ENCODE measurements around the gene TMEM121B. TPM values are rescaled to one million over a fixed set of nuclear protein-coding genes. Genes with fewer than 3 reads are reported as not detected.

The TMEM121B gene
- polyA plus RNA-seq, 10 donors = 2.9 to 6.6 (median 4.0) TPM

DNA sequence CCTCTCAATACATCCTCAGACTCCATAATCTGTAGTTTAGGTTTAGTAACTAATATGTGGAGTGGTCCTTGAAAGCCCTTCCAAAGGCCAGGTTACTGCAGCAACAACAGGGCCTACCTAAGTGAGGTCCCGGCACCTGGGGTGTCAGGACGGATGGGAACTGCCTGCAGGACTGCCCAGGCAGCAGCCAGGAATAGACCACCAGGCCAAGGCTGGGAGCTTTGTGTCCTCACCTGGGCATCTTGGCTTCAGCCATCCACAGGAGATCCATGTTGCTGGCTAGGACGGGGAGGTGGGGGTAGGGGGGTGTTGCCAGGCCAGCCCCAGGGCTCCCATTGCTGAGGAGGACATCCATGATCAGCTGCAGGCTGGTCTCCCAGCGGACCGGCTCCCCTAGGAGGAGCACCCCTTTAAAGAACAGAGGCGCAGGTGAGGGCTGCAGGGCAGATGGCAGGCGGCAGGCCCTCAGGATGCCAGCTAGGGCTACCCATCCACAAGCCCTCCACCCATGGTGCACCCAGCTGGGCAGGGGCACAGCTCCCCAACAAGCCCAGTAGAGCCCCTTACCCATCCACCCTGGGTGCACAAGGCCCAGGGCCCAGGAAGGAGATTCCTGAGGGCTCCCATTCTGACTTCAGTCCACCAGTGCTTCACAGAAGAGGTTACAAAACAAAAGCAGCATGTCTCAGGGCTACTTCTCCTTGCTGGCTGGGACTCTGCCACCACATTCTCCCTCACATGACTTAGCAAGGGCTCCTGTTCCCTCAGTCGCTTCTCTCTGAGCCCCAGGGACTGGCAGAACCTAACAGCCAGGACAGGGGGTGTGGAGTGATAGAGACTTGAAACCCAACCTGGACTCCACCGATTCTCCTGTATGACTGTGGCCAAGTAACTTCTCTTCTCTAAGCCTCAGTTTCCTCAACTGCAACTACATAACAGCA, 19.9 kb upstream of the TMEM121B start:
- no peak for DNase-seq

DNA sequence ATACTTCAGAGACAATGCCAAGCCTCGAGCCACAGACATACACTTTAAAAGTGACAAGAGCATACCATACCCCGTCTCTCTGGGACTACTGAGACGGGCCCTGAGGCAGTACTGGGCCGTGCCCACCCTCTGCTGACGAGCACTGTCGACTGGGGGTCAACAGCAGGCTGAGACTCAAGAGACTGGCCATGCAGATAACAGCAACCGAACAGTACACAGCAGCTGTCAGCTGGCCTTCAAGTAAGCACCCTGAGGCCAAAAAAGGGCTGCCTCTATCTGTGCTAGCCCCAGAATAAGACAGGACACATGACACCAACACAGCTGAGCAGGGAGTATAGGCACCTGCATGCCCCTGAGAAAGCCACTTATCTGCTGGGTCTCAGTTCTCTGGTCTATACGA, 18.9 kb upstream of the TMEM121B start:
- DNase-seq = peak in 1 of 3 donors; percentile 50

DNA sequence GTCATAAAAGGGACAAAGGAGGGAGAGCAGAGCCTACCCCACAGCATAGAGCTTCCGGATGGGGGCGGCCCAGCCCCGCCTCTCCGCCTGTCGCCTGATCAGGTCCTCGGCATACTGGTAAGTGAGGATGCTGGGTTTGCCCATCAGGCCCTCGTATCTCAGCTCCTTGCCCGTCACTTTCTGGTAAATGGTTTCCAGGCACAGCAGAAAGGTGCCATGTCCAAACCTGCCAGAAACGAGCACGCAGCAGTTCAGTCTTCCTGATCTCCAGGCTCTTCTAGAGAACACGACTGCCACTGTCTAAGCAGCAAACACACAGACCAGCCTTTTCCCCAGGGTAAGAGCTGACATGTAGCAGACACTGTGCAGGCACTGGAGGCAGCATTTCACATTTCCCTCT, 17.4 kb upstream of the TMEM121B start:
- no peak for DNase-seq

DNA sequence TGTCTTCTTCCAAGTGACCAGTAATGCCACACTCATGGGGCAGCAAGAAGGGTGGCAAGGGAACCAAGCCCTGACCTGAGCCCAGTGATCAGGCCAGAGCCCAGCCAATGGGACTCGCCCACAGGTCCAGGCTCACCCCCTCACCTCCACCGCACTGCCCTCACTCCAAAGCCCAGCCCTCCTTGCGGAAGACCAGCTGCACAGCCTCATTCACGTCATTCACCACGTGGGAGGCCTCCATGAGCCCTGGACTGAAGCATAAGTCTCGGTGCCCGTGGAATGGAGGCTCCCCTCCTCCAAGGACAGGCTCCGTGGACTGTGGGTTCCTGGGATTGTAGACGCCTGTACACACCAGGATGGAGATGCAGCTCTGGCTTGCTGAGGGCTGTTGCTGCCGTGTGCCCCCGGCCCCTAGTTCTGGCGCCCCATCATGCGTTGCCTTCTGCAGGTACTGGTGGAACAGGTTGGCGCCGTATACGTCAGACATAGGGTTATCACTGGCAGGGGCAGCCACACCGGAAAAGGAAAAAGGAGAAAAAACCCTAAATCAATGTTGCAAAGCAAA, 16.8 kb upstream of the TMEM121B start:
- no peak for DNase-seq

DNA sequence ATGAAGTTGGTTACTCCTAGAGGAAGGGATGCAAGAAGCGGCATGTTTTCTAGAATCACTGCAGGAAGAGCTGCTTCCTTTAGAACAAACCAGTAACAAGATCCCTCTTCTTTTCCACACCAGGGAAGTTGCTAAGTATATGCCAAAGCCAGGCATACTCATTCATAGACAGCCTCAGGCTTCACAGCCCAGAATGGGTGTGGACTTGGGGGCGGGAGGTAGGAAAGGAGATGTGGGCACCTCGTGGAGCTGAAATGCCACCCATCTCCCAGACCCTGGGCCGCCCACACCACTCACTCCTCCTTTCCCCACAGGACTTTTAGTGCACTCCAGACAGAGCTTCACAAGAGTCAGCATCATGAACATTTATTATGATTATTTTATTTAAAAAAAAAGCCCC, 16.0 kb upstream of the TMEM121B start:
- no peak for DNase-seq

DNA sequence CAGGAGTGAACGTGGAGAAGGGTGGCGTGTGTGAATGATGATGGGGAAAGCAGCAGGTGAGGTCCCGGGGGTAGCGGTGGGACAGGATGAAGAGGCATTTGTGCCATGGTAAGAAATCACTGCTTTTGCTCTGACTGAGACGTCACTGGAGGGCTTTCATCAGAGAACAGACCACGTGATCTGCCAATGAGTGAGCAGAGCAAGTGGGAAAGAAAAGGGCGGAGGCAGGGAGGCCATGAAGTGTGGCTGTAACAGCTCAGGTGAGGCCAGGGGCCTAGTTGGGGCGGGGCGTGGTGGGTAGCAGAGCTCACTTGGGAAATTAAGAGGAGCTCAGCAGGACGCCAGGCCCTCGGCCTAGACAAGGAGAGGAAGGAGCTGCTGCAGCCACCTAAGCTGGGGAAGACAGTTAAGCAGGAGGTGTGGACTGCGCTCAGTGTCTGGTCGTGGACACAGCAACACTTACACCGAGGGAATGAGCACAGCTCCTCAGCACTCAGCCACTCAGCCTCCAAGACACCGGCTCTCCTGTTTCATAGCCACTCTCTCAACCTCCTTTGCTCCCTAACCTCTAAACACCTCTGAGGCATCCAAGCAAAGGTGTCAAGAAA, 14.1 kb upstream of the TMEM121B start:
- no peak for DNase-seq

DNA sequence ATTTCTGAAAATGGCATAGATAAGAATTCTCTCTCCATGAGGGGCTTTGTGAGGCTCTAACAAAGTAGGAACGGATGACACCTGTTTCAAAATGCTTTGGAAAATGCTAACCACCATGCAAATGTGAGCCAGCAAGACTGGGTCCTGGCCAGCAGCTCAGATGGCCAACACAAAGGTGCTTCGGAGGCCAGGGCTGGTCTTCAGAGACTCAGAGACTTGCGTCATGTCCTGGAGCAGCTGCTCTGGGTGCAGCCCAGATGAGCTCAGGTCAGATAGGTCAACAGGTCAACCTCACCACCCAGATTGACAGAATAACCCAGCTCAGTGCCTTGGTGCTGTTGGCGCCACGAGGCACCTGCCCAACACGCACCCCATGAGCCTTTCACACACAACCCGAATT, 12.0 kb upstream of the TMEM121B start:
- no peak for DNase-seq

DNA sequence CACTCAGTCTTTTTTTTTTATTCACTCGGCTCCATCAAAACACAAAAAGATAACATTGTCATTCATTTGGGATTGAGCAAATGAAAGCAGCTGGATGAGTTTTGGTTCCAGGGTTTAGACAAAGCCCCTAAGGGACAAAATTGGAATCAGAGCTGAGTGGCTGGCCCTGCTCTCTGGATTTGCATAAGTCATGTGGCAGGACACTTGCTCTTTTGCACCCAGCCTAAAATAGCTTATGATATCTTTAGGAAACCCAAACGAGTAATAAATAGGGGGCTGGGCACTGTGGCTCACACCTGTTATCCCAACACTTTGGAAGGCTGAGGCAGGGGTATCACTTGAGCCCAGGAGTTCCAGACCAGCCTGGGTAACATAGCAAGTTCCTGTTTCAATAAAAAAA, 11.0 kb upstream of the TMEM121B start:
- DNase-seq = peak; percentile 25 to 65 (median 39)

DNA sequence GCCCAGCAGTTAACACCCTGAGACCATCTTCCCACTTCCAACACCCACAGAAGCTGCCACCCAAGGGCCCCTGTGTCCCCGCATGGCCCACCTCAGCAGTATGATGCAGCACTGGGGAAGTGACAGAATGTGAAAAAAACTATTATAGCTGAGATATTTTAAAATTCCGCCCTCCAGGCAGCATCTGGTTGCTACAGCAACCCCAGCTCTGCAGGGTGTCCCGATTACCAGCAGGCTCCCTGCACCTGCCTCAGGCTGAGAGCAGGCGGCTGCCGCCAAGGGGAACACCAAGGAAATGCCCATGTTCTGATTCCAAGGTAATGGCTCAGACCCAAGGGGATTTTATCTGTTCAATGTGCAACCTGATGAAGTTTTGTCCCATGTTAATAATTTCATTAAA, 10.5 kb upstream of the TMEM121B start:
- DNase-seq = peak in 1 of 3 donors; percentile 36

DNA sequence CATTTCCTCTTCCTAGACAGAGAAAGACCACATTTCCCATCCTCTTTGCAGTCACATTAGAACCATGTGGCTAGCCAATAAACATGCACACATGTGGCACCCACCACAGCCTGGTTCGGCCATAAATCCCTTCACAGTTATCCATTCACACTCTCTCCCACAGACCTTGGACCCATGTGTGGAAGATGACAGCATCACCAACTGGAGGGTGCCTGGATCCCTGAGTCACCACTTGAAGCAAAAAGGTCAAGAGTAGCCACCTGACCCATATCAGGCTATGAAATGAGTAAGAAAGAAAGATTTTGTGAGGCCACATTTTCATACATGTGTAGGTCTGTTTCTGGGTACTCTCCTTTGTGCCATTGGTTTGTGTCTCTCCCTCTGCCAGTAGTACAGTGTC, 9.0 kb upstream of the TMEM121B start:
- DNase-seq = no peak

DNA sequence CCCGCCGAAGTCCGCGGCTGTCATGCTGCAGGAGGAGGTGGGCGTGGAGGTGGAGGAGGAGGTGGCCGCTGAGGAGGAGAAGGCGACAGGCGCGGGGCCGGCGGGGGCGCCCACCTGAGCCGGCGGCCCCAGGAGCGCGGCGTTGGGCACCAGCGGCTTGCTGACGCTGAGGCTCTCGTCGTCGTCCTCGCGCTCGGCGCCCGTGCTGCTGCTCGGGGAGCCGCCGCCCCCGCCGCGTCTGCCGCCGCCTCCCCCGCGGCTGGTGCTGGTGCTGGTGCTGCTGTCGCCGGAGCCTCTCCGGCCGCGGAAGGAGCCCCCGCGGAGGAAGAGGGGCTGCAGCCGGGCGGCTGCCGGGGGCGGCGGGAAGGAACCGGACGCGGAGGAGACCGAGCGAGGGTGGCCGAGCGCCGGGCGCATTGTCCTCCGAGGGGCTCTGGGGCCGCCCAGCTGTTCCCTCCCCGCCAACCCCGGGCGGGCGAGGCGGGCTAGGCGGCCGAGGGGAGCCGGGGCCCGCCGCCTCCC, 388 bp downstream of the TMEM121B start:
- DNase-seq = peak in 1 of 3 donors; percentile 59

DNA sequence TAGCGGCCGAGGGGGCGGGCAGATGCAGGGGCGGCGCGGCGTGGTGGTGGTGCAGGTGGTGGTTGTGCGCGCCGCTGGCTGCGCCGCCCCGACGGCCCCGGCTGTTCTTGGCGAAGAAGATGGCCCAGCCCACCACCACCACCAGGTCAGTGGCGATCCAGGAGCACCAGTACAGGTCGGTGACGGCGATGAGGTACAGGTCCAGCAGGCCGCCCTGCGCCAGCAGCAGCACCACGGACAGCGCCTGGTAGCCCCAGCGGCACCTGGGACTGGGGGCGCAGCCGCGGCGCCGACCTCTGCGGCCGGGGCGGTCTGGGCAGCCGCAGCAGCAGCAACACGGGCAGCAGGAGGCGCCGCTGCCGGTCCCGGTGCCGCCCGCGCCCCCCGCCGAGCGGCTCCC, 879 bp downstream of the TMEM121B start:
- peak; percentile 43 to 83 (median 80) for DNase-seq

DNA sequence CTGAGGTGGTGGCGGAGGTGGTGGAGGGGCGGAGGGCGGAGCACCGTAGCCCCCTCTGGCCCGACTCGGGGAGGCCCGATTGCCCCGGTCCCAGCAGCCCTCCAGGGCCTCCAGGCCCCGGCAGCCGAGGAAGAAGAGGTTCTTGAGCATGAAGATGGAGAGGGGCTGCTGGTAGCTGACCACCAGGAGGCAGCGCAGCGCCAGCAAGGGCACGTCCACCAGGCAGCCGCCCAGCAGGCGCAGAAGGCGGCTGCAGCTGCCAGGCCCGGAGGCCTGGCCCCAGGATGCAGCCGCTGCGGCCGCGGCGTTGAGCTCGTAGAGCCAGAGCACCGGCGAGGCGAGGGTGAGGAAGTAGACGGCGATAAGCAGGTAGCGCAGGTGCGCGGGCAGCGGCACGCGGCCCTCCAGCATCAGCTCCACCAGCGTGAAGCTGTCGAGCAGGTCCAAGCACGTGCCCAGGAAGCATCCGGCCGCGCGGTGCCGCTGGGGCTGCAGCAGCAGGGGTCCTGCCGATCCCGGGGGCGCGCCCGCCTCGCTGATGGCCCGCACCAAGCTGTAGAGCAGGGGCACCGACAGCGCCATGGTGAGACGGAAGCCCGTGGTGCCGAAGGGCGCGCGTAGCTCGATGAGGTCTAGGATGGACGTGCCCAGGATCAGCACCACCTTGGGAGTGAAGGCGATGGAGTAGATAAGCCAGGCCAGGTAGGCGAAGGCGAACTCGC, 1.5 kb downstream of the TMEM121B start:
- DNase-seq = peak in 1 of 3 donors; percentile 43

DNA sequence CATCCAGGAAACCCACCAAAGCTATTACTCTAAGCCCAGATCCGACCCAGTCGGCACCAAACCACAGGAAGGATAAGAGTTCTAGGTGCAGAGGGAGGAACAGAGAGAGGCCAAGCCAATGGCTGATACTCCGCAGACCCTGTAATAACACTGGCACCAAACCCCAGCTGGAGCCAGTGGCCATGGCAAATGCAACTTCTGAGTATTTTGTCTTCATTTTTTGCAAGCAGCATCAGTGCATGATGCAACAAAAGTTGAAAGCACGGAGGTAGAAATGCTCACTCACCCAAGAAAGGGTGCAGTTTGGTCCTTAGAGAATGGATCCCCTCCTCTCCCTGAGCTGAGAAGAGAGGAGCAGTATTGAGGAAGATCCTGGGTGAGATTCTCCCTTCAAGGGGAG, 2.8 kb downstream of the TMEM121B start:
- no peak for DNase-seq

DNA sequence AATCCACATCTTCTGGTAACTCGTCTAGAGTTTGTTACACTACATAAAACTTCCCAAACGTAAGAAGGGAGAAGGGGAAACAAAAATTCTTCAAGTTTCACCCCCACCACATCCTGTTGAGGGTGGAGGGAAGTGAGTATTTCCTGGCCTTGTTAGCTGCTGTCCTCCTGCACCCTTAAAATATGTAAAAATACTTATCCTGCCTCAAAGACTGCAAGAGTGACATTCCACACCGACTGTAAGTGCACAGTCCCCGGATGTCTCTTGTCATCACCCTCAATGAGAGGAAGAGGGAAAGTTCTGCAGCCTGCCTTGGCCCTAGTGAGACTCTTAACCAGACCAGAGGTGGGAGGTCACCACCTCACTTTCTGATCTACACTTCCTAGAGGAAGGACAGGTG, 3.3 kb downstream of the TMEM121B start:
- no peak for DNase-seq

DNA sequence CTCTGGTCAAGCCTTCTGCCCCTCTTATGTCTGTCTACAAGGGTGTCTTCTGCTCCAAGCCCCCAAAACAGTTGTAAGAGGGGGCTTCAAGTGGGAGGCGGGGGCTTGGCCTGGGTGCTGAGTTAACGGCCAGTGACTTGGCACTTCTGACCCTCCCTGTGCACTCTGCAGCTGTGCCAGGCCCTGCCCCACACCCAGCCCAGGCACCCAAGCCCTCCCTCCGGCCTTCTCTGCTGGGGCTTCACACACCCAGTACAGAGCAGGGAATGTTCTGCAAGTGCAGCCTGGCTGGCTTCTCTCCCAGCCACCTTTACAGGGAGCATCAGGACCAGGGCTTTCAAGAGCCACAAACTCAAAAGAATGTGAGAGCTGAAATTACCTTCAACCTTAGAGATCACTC, 3.8 kb downstream of the TMEM121B start:
- DNase-seq = no peak

DNA sequence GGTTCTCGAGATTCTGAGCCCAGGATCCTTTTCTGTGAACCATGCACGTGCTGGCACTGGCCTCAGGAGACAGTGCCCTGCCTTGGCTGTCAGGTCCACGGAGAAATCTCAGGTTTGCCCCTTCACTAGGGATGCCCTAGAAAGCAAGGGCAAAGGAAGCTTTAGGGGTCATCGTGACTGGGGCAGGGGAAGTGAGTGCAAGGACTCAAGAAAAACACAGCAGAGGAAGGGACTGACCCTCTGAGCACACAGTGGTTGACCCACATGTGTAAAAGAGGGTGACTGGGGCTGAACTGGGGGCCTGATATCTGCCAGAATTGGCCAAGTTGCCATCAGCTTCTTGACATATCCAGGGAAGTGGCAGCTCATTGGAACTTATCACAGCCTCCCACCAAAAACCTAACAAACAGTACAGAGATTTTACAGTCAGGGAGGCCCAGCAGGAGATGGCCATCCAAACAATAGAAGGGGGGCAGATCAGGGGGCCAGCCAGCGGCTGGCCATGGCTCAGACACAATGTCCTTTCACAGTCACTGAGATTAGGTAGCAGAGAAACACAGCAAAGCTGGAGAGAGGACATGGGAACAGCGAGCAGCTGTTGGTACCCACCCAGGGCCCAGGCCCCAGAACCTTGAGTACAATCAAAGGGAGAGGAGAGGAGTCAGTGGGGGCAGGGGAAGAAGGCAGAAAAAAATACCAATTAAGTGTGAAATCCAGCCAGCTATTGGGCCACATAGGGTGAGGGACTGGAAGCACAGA, 4.4 kb downstream of the TMEM121B start:
- DNase-seq = no peak

DNA sequence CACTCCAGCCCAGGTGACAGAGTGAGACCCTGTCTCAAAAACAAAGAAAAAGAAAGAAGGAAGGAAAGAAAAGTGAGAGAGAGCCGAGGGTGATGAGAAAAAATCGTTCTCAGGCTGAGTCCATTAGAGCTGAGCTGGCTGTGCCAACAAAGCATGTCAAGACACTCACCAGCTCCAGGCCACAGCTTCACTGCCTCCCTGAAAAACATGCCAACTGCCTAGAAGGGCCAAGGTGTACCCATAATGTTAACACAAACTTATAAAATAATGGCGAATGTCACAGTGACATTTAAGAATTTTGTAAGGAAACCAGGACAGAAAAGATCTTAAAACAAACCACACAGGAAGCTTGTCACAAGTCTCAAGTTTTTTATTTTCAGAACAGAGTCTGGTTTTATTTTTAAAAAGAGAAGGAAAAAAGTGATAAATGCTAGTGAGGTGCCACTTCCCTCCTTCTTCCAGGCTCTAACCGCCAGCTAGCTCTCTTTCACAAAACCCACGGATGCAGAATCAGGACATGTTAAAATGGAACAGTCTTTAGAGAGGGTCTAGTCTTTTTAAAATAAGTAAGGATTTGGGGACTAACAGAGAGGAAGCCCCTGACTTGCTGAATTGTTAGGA, 5.1 kb downstream of the TMEM121B start:
- no peak for DNase-seq

DNA sequence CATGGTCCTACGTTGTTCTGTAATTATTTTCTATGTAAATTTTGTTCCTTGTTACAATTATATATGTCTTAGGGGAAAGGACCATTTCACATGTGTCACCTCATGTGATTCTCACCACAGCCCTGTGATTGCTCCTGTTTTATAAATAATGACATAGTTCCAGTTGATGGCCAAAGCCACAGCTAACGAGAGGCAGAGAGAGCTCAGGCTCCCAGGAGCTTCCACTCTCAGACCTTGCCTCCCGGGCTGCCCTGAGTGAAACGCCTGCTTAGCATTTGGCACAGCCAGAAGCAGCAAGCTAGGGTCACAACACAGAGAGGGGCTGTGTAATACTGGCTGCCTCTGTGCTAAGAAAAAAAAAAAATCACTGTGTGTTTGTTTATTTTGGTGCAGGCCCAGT, 5.9 kb downstream of the TMEM121B start:
- DNase-seq = no peak

DNA sequence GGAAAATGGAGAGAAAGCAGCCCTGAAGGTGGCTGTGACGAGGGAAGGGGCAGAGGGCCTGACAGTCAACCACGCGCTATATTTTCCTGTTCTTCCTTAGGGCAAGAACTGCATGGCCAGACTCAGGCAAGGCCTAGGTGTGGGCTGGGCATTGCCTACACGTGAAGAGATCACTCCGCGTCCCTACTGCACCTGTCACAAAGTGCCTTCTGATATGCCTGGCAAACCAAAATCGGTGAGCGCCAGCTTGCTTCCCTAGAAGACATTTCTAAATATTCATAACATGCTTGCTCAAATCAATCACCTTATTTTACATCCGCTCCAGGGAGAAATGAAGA, 6.3 kb downstream of the TMEM121B start:
- DNase-seq = no peak

Measured in muscle of back (tissue), 11 donors.